Right kidney (tissue), 1 donor: ENCODE data around the gene ZEB2.

Experiments used
- DNase-seq: peaks from one replicate; pipeline ENCODE4 v3.0.0-alpha.2; 2016

Gene ZEB2

GRCh38 chr2:144496092-144496976 lies 23.6 kb downstream of the ZEB2 start:
- no peak for DNase-seq

DNA sequence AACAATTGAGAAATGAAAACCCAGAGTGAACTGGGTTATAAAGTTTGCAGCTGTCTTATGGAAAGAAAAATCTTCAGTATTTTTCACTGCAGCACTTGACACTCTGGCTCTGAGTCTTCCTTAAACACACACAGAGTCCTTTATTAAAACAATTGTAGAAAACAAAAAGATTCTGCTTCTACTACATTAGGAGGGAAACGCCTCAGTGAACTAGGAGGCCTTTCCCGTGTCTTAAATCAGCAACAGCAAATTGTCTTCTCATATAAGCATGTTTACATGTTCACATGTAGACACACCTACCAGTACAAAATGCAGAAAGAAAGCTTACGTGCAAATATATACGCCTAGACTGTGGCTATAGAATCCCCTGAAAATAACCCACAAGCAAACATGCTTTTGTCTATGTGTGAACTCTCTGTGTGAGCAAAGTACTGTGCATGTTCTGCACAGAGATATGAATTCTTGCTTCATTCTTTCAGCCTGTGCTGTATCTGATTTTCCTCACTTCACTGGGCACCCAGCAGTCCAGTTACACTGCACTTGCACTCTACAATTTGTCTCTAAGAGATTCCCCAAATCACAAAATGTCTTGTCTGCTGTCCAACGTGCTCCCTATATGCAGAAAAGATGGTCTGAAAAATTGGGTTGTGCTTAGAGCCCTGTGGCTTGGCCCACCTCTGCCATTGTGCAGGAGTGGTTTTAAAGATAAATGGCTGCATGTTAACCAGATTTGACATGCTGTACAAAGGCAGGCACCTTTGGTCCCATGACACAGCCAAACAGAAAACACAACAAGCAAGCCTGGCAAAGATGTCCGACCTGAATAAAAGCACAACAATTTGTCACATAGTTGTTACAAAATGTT lies 24.5 kb downstream of the ZEB2 start:
- DNase-seq = no peak

DNA sequence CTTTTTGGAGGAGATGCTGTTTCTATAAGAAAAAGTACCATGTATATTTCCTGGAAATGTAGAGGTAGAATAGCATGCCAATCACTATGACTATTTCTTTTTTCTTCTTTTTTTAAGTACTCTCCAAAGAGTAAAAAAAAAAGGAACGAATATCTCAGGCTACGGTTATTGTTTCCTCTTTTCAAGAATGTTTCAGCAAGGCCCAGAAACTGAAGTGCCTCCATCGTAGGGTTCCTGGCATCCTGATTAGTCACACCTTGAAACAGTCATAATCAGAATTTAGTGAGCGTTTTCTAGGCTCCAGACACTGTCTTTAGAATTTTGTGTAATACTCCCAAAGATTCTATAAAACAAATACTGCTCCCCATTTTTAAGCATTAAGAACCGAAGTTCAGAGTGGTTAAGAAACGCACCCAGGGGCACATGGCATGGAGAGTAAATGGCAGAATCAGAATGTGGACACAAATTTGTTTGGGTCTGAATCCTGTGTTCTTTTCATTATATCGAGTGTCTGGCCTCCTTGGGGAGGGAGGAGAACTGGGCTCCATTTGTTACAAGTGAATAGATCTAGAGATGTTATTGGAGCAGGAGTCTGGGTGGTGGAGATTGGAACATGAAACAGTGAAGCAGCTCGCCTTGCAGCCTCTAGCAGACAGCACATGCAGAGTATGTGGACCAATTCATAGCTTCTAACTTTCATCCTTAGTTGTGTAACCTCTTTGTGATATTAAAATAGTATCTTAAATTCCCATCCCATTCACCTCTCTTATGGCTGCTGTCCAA lies 26.7 kb downstream of the ZEB2 start:
- no peak for DNase-seq

GRCh38 chr2:144490857-144491256 lies 29.1 kb downstream of the ZEB2 start:
- no peak for DNase-seq

DNA sequence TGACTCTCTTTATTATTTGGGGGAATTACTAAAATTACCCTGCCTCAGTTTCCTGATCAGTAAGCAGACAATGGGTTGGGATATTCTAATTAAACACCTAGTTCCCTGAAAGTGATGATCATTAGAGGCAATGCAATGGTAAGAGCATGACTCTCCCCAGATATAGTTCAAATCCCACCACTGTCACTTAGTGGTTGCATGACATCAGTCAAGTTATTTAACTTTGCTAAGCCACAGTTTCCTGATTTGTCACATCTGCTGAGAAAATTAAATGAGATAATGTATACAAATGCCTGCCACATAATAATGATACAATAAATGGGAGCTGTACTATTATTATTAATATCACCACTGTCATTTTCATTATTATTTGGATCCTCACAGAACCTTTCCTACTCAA lies 29.9 kb downstream of the ZEB2 start:
- DNase-seq = no peak

DNA sequence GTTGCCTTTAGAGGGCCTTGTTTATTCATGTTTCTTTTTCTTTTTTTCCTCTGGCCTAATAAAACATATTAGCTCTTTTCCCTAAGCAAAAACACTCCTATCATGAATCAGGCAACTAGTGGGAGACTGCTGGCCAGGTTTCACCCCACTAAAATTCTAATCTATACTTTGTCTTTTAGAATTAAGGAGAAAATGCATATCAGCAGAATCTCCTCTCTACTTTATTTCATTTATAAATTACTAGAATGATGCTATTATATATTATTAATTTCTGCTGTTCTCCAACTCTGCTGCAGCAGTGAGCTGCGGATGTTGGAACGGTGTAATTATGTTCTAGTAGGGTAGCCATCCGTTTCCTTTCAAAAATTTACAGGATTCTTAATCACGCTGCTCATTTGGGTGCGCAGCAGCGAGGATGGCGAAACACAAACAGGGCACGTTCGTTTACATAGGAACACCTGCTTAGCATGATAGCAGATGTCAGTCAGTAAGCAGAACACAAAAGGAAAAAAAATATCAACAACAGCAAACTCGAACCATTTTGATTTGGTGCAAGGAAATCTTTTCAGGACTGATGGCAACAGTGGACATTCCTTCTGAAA lies 30.5 kb downstream of the ZEB2 start:
- DNase-seq = no peak

DNA sequence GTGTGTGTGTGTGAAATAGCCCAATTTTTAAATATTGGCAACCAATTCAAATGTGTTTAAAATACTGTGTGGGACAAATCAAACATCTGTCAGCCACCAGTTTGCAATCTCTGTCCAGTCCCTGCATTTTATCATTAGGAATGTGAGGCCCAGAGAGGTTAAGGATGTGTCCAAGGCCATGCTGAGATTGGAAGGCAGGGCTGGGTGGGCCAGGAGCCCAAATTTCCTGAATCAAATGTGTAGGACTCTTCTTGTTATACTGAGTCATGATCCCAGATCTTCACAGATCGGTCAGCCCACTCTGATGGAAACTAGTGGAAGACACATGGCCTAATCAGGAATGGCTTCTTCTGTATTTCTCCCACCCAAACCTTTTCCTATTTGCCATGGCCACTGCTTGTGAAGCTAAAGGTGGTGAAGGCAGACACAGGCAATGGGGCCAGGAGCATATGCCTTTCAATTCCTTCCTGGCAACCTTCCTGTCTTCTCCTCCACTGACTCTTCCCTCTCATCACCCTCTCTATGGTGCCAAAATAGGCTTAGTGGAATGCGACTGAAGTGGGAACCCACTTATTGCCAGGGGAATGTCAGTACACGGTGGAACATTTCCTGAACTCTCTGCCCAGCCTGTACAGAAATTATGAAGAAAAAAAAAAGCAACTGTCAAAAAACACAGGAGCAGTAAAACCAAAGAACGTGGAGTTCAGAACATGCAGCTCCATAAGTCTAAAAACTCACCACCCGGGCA lies 35.5 kb downstream of the ZEB2 start:
- DNase-seq = no peak

- no peak for DNase-seq
These were observed 38.3 kb downstream of the ZEB2 start for GRCh38 chr2:144481666-144482065.

GRCh38 chr2:144481109-144481508 lies 38.8 kb downstream of the ZEB2 start:
- DNase-seq = no peak

GRCh38 chr2:144480285-144480684 lies 39.6 kb downstream of the ZEB2 start:
- DNase-seq = no peak

DNA sequence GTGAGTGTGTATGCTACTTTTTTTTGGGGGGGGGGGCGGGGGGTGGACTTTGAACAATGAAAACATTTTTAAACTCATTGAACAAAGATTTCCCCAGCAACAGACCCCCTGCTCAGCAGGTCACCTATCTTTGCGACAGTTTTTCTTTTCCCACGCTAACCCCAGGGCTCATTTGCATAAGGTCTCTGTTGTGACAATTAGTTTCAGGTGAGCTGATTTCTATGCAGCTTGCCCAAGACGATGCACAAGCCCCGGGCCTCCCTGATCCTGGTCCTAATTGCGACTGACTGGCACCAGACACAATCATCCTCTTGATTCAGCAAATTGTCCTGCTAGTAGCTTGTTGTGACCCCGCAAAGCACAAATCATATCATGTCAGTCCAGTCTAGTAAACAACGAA lies 40.3 kb downstream of the ZEB2 start:
- DNase-seq = no peak

GRCh38 chr2:144479138-144479537 lies 40.8 kb downstream of the ZEB2 start:
- DNase-seq = no peak

DNA sequence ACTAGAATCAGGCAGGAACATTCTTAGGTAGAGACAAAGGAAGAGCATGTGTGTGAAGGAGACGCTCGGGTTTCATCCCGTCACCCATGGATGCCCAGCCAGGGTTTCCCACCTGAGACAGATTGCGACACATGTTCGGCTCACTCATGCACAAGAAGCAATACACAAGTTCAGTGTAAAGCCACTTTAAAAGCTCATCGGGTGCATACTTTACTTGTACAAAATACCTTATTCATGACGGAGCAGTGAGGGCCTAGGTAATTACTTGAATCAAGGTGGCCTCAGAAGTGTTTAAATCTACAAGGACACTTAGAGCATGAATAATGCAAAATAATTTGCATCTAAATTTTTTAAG lies 42.0 kb downstream of the ZEB2 start:
- DNase-seq = no peak

DNA sequence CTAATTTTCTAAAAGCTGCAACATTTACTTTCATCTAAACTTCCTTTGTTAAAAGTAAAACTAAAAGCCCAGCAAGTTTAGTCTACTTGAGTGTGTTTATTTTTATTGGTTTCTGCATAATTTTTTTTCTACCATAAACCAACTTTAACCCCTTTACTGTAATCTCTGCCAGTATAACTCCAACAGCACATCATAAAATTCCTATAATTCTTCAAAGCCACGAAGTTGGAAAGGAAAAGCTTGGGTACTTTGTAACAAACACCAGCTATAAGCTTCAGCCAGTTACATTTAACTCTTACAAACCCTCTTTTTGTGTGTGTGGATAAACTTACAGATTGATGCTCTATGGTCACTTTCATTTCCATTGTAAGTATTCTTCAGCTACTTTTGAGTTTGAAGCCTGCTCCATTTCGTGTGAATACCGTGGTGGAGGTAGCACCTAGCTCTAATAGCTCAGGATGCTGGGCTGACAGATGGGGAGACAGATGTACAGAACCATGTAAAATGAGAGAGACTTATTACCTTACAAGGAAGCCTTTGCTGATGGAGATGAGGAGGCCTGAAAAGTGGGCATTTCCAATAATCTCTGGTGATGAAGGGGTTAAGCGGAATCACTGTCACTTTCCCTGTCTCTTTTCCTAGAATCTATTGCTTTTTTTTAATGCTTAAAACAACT lies 42.5 kb downstream of the ZEB2 start:
- no peak for DNase-seq

- no peak for DNase-seq
These were observed 43.2 kb downstream of the ZEB2 start for GRCh38 chr2:144476682-144477081.

DNA sequence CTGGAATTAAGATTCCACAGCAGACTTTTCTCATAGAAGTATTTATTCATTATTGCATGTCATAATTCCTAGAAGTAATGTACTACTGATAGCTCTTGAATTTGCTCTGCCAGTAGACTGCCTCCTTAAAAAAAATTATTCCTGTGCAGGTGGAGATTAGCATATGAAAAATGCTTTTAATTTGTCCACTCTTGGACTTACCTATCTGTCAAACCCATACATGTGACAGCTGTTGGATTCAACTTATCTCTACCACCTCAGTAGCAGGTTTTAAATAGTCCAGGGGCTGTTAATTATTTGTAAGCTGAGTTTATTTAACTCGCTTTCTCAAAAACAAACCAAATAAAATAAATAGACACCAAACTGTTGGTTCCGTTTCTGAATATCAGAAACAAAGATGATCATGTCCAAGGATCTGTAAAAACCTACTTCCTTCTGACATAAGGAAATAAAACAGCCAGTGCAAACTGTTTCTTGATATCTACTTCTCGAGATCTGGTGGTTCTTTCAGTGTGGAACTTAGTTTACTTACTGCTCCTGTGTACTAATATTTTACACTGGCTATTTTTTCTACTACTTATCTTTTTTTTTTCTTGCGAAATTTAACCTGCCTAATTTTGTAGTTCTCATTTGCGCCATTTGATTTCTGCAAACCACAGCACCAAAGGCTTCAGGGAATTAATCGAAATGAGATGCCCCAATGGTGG lies 44.2 kb downstream of the ZEB2 start:
- no peak for DNase-seq

DNA sequence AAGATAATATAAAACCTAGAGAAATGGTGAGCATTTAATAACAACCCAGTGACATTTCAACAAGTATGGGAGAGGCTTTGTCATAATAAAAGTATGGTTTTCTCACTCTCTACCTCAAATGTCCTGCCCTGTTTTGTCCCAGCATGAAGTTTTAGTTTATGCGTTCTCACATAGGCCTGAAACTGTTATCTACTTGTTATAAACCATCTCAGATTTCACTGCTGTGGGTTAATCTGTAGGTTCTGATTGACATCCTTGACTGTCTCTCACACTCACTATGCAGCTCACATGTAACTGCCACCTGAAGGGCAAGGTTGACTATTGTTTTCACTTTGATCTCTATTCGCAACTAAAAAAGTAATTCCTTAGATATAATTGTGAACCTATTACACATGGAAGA lies 44.9 kb downstream of the ZEB2 start:
- DNase-seq = no peak

DNA sequence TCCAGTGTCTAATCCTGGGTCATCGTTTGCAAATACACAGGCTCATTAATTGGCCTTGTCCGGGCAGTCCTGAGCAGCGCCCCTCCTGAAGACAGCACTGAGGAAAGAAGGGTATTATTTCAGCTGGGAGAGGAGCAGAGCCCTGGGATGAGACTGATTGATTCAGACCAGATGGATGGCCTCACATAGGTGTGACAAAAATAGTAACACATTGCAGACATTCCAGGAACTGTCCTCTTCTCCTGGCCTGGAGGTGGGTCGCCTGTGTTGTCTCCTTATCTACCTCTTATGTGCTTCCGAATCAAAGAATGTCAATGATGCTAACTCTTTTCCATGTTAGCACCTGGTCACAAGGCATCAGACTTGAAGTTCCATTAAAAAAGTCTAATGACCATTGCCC lies 45.9 kb downstream of the ZEB2 start:
- DNase-seq = no peak

DNA sequence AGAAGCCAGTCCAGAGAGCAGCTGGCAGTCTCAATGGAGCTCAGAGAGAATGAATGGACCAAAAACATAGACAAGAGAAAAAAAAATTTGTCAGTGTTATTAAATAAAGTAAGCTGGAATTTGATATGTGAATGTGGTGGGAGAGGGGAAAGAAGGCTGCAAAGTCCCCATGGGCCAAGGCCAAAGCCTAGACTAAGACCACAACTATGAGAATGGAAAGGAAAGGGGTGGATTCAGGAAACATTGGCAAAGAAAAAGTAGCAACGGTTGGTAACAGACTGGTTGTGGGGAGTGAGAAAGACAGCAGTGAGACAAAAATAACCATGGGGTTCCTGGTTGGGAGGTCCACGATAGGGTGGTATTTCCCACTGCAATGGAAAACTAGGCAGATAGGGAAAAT lies 47.0 kb downstream of the ZEB2 start:
- no peak for DNase-seq

DNA sequence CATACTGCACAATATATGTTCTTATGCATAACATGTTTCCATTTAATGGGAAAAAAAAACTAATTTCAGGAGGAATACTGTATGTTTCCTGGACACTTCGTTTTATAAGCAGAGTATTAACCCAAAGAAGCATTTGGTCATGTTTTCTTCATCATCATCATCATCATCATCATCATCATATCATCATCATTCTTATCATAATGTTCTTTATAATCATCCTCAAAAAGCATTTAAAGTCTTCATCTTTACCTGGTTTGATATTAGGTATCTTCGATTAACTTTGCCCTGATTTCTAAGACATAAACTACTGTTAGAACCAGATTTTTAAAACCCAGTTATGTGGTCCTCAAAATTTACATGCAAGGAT lies 47.9 kb downstream of the ZEB2 start:
- no peak for DNase-seq
